Esophagus squamous epithelium (tissue), 4 donors: ENCODE measurements around the gene DELE1.

ENCODE experiments used
- CTCF ChIP-seq, 6 experiments: fragments of 450-650 bp in 4 of 6; fragments of 200-600 bp in 2 of 6; sonication (generic) in 2 of 6; IDR thresholded peaks; one replicate each; pipeline ENCODE4 v1.5.1; 2016 to 2019; ENCODE audit warnings: antibody characterized with exemption in 6 of 6, mild to moderate bottlenecking in 4 of 6, moderate library complexity in 4 of 6
- POLR2A ChIP-seq, 4 donors: fragments of 450-650 bp; IDR thresholded peaks; one replicate each; pipeline ENCODE4 v1.6.1; 2017; ENCODE audit warnings: antibody characterized with exemption in 4 of 4, mild to moderate bottlenecking in 4 of 4, moderate library complexity in 3 of 4

DNA sequence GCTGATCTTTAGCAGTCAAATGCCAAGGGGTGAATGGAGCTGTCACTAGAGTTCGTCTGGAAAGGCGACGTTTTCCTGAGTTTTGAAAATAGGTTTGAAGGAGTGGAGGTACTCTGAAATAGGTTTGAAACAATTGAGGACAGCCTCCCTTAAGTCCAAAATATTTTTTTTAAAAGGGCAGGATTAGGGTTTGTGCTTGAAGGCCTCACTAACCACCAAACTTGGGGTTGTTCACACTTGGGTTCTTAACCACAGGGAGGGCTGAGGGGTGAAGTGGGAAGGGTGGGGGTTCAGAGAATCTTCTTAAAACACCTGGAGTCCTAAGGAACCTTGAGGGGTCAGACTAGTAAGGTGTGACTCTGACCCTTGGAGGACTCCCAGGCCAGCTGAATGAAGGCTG lies 37.8 kb downstream of the DELE1 start:
- TF ChIP-seq CTCF (IDR thresholded peaks at IDR 0.05) (no peak), POLR2A (IDR thresholded peaks at IDR 0.05) (no peak)
